Measurements from ENCODE around the gene STRN3. TPM values are rescaled to one million over a fixed set of nuclear protein-coding genes. Genes with fewer than 3 reads are reported as not detected.

The STRN3 gene
- total and polyA plus RNA-seq, 2 experiments from 2014 or later = 25.6 to 44.2 TPM

DNA sequence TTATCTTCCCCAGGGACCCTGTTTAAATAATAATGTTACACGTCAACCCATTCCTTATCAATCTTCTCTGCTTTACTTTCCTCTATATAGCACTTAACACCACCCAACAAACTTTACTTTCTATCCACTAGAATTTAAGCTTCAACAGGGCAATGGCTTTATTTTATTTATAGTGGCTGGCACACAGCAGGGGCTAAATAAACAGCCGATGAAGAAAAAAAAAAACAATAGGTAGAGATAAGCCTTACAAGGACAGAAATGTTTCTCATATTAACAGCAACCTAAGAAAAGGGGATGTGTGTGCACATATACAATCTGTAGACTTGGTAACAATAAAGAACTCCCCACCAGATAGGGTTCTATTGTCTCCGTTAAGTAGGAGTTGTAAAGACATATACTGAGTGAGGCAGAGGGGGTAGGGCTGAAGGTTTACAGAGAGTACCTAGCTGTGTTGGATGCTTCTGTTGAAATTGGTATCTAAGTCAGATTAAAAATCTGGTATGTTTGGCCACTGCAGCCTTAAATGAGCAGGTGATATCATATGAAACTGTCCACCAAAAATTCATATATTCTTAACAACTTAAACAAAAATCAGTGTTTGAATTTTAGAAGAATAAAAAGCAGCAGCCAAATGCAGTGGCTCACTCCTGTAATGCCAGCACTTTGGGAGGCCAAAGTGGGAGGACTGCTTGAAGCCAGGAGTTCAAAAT is 25.4 kb downstream of the STRN3 start:
- no peak overlapping the region for H3K27ac ChIP-seq
- H3K4me1 ChIP-seq (ENCODE audit: insufficient read depth) = peaks cover 1% of the 10 kb centered on the region; the same call in 1 of the 2 replicates
- TF ChIP-seq EZH2 (IDR thresholded peaks at IDR 0.05; ENCODE audit: insufficient read depth, poor library complexity, severe bottlenecking) (no peak), EZH2phosphoT487 (IDR thresholded peaks at IDR 0.05; ENCODE audit: insufficient read depth, low read depth) (no peak)
- peaks cover 8% of the 10 kb centered on the region; the same call in 1 of the 2 replicates for H3K36me3 ChIP-seq (ENCODE audit: low read depth)
- H4K20me1 ChIP-seq (ENCODE audit: insufficient read depth) = no peaks in the 10 kb centered on the region
- in situ Hi-C loops (cut with MboI) = no loop called here
- no peak overlapping the region for H3K9ac ChIP-seq
- H3K27me3 ChIP-seq (replicated peaks; ENCODE audit: insufficient read depth) = no peaks in the 10 kb centered on the region
- no peaks in the 10 kb centered on the region for H3F3A ChIP-seq (ENCODE audit: insufficient read depth)
- no peak overlapping the region for H3K4me2 ChIP-seq (ENCODE audit: unreplicated experiment)
- H3K9me3 ChIP-seq (ENCODE audit: low read depth) = no peaks in the 10 kb centered on the region
- H2AFZ ChIP-seq = no peak overlapping the region
- H3K4me3 ChIP-seq = no peak overlapping the region
- DNase-seq = no peak
- peaks cover 100% of the 10 kb centered on the region for H3K79me2 ChIP-seq (ENCODE audit: insufficient read depth)
- 97 to 99% methylated on average over 3 of the region's 3 CpGs for WGBS, 2 experiments (ENCODE audit: low coverage in 1 of 2, low lambda C conversion rate in 2 of 2, missing lambda C conversion rate in 2 of 2)
- H3K9me2 ChIP-seq (ENCODE audit: insufficient read depth) = no peaks in the 10 kb centered on the region

DNA sequence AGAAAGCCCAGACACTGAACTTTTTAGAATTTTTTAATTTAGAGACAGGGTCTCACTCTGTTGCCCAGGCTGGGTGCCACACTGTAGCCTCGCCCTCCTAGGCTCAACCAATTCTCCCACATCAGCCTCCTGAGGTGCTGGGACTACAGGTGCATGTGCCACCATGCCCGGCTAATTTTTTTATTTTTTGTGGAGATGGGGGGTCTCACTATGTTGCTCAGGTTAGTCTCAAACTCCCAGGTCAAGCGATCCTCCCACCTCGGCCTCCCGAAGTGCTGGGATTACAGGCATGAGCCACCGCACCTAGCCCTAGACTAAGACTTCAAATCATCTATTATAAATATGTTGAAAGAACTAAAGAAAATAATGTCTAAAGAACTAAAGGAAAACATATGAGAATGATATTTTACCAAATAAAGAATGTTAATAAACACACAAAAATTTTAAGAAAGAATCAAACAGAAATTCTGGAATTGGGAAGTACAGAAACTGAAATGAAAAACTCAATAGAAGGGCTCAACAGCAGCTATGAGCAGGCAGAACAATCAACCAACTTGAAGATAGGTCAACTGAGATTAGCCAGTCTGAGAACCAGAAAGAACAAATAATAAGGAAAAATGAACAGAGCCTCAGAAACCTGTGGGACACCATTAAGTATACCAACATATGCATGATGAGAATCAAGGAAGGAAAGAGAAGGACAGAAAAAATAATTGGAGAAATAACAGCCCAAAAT is 27.0 kb downstream of the STRN3 start:
- H3K36me3 ChIP-seq (ENCODE audit: low read depth) = peaks cover 8% of the 10 kb centered on the region; the same call in 1 of the 2 replicates
- no peaks in the 10 kb centered on the region for H4K20me1 ChIP-seq (ENCODE audit: insufficient read depth)
- WGBS, 2 experiments (ENCODE audit: low coverage in 1 of 2, low lambda C conversion rate in 2 of 2, missing lambda C conversion rate in 2 of 2) = 97 to 100% methylated on average over 6 of the region's 6 CpGs
- no peak overlapping the region for H3K27ac ChIP-seq
- no peaks in the 10 kb centered on the region for H3K27me3 ChIP-seq (replicated peaks; ENCODE audit: insufficient read depth)
- no peak for DNase-seq
- no peak overlapping the region for H2AFZ ChIP-seq
- no peak overlapping the region for H3K4me2 ChIP-seq (ENCODE audit: unreplicated experiment)
- peaks cover 100% of the 10 kb centered on the region for H3K79me2 ChIP-seq (ENCODE audit: insufficient read depth)
- no peak overlapping the region for H3K9ac ChIP-seq
- no peak overlapping the region for H3K4me3 ChIP-seq
- in situ Hi-C loops (cut with MboI) = loop anchor here (25.0 kb wide), 1 partner anchor 338 kb away; no protein-coding TSS in a partner anchor
- H3K9me3 ChIP-seq (ENCODE audit: low read depth) = no peaks in the 10 kb centered on the region
- TF ChIP-seq EZH2phosphoT487 (IDR thresholded peaks at IDR 0.05; ENCODE audit: insufficient read depth, low read depth) = no peak
- TF ChIP-seq EZH2 (IDR thresholded peaks at IDR 0.05; ENCODE audit: insufficient read depth, poor library complexity, severe bottlenecking) = no peak
- peaks cover 17% of the 10 kb centered on the region for H3K4me1 ChIP-seq (ENCODE audit: insufficient read depth)
- peaks cover 13% of the 10 kb centered on the region for H3F3A ChIP-seq (ENCODE audit: insufficient read depth)
- no peaks in the 10 kb centered on the region for H3K9me2 ChIP-seq (ENCODE audit: insufficient read depth)

DNA sequence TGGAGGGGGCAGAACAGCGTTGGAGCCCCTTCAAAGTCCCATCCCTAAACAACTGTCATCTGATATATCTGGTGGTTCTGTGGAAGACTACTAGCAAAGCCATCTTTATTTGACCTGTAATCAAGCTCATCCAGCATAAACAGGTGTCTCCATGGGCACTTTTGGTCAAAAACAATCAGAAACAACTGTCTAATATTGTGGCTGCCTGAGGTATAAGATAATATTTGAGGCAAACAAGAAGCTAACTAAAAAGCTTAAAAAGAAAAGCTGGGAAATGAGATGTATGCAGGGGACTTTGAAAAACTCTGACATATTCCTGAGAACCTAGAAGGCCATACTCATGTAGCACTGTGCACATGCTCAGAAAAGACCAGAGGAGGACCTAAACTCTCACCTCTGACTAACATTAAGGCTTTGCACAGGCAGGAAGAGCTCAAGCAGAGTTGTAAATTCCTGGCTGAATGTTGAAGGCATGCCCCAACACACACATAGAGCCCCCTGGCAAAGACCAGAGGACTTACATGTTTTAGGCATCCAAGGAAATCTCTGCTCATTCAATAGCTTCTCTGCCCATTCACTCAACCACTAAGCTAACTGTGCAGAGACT is 28.0 kb downstream of the STRN3 start:
- H3K9me3 ChIP-seq (ENCODE audit: low read depth) = no peaks in the 10 kb centered on the region
- H3K4me3 ChIP-seq = no peak overlapping the region
- H3K4me1 ChIP-seq (ENCODE audit: insufficient read depth) = peaks cover 17% of the 10 kb centered on the region
- peaks cover 8% of the 10 kb centered on the region; the same call in 1 of the 2 replicates for H3K36me3 ChIP-seq (ENCODE audit: low read depth)
- H3K79me2 ChIP-seq (ENCODE audit: insufficient read depth) = peaks cover 100% of the 10 kb centered on the region
- no peaks in the 10 kb centered on the region for H4K20me1 ChIP-seq (ENCODE audit: insufficient read depth)
- H2AFZ ChIP-seq = no peak overlapping the region
- no peaks in the 10 kb centered on the region for H3K27me3 ChIP-seq (replicated peaks; ENCODE audit: insufficient read depth)
- no peak for DNase-seq
- WGBS, 2 experiments (ENCODE audit: low coverage in 1 of 2, low lambda C conversion rate in 2 of 2, missing lambda C conversion rate in 2 of 2) = 95 to 100% methylated on average over 1 of the region's 1 CpG
- H3F3A ChIP-seq (ENCODE audit: insufficient read depth) = peaks cover 15% of the 10 kb centered on the region
- H3K9me2 ChIP-seq (ENCODE audit: insufficient read depth) = no peaks in the 10 kb centered on the region
- no peak overlapping the region for H3K4me2 ChIP-seq (ENCODE audit: unreplicated experiment)
- no peak overlapping the region for H3K9ac ChIP-seq
- H3K27ac ChIP-seq = no peak overlapping the region
- no peak for TF ChIP-seq EZH2 (IDR thresholded peaks at IDR 0.05; ENCODE audit: insufficient read depth, poor library complexity, severe bottlenecking)
- TF ChIP-seq EZH2phosphoT487 (IDR thresholded peaks at IDR 0.05; ENCODE audit: insufficient read depth, low read depth) = no peak
- in situ Hi-C loops (cut with MboI) = loop anchor here (25.0 kb wide), 1 partner anchor 339 kb away; no protein-coding TSS in a partner anchor

DNA sequence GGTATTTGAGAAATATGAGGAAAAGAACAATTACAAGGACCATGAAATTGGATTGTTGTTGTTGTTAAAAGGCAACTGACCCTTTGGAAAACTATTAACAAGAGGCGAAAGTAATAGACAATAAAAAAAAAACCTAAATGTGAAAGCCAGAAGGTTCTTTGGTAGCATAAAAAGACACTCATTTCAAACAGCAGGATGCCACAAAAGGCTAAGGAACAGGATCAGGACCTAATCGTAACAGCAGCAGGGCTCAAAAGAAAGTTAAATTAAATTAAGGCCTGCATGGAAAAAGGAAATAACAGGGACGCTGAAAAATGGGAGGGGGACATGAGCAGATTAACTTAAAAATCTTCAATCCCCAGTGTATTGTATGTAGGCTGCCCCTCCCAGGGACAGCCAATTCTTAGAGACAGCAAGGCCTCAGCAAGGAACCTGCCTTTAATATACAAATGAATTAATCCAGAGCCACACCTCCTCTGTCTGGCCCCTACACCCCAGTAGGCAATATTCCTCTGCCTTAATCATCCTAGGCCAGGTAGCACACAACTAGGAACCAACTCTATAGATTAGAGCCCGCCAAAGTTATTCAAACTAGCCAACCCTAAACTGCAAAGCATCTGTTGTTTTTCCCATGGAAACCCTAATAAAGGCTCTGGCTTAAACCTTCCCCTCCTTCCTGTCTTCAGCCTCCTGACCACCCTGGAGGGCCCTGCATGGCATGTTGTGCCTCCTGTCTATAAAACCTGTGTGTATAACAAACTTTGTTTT is 29.1 kb downstream of the STRN3 start:
- DNase-seq = no peak
- 72 to 74% methylated on average over 4 of the region's 4 CpGs for WGBS, 2 experiments (ENCODE audit: low coverage in 1 of 2, low lambda C conversion rate in 2 of 2, missing lambda C conversion rate in 2 of 2)
- Histone ChIP-seq H3K9ac (no peak overlapping the region), H3K79me2 (ENCODE audit: insufficient read depth) (peaks cover 100% of the 10 kb centered on the region), H3K27me3 (replicated peaks; ENCODE audit: insufficient read depth) (no peaks in the 10 kb centered on the region), H3F3A (ENCODE audit: insufficient read depth) (peaks cover 15% of the 10 kb centered on the region), H3K9me3 (ENCODE audit: low read depth) (no peaks in the 10 kb centered on the region), H3K4me1 (ENCODE audit: insufficient read depth) (peaks cover 17% of the 10 kb centered on the region), H3K4me3 (no peak overlapping the region), H3K36me3 (ENCODE audit: low read depth) (peaks cover 3% of the 10 kb centered on the region; the same call in 1 of the 2 replicates), H4K20me1 (ENCODE audit: insufficient read depth) (no peaks in the 10 kb centered on the region), H3K4me2 (ENCODE audit: unreplicated experiment) (no peak overlapping the region), H3K27ac (no peak overlapping the region), H2AFZ (no peak overlapping the region), H3K9me2 (ENCODE audit: insufficient read depth) (no peaks in the 10 kb centered on the region)
- TF ChIP-seq EZH2phosphoT487 (IDR thresholded peaks at IDR 0.05; ENCODE audit: insufficient read depth, low read depth) (no peak), EZH2 (IDR thresholded peaks at IDR 0.05; ENCODE audit: insufficient read depth, poor library complexity, severe bottlenecking) (no peak)
- in situ Hi-C loops (cut with MboI) = loop anchor here (25.0 kb wide), 1 partner anchor 340 kb away; no protein-coding TSS in a partner anchor

Measured in GM23248 (cell line).